ENCODE results near the gene SRSF9.
"Not testable (repeated sequence)": the region's sequence is repeated elsewhere in the genome, so short reads cannot be mapped to it uniquely, and the experiment has no call there.

SRSF9 gene, protein sequence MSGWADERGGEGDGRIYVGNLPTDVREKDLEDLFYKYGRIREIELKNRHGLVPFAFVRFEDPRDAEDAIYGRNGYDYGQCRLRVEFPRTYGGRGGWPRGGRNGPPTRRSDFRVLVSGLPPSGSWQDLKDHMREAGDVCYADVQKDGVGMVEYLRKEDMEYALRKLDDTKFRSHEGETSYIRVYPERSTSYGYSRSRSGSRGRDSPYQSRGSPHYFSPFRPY

DNA sequence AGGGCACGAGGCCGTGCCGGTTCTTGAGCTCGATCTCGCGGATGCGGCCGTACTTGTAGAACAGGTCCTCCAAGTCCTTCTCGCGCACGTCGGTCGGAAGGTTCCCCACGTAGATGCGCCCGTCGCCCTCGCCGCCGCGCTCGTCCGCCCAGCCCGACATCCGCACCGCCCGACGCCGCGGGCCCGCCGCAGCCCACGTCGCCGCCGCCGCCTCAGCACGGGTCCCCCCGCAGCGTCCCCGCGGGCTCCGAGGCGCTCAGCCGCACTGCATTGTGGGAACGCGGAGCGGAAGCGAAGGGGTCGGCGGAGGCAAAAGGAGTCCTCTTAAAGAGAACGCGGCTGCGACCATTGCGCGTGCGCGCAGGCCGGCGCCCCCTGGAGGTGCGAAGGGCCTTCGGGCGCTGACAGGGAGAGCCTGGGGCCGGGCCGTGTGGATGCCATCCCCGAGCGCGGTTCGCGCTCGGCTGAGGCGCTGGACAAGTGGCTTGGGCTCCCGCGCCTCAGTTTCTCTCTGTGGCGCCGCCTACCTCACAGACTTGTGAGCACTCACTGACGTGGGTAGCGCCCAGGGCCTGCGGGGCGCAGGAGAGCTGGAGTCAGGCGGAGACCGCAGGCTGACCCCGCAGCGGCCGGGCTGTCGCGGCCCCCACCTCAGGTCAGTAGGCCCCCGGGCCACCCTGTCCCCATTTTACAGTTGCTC is at the start of gene SRSF9:
TSS of gene SRSF9 (minus strand) at position 299 of the 700 bp plus-strand sequence. CDS start at position 160, 139 bp downstream.
- peak; percentile 98 for DNase-seq

DNA sequence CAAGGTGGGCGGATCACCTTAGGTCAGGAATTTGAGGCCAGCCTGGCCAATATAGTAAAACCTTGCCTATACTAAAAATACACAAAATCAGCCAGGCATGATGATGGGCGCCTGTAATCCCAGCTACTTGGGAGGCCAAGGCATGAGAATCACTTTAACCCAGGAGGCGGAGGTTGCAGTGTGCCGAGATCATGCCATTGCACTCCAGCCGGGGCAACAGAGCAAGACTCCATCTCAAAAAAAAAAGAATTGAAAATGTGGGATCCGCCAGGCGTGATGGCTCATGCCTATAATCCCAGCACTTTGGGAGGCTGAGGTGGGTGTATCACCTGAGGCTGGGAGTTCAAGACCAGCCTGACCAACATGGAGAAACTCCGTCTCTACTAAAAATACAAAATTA is 49.8 kb upstream of the SRSF9 start:
- not testable (repeated sequence) for DNase-seq

DNA sequence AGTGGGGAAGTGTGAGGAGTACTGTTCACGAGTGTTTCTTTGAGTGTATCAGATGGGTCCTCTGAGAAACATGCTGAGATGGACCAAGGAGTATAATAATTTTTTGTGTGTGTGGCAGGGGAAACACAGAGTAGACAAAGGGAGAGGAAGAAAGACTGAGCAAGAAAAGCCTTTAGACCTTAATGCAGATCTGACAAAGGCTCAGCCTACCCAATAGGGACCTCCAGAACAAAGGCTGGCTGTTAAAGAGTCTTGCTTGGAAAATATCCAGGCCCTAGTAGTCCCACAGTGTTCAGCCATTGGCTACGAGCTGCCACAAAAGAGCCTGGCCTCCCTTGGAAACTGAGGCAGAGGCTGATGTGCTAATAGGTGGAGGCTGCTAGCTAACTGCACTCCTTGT is 45.9 kb upstream of the SRSF9 start:
- no peak for DNase-seq

DNA sequence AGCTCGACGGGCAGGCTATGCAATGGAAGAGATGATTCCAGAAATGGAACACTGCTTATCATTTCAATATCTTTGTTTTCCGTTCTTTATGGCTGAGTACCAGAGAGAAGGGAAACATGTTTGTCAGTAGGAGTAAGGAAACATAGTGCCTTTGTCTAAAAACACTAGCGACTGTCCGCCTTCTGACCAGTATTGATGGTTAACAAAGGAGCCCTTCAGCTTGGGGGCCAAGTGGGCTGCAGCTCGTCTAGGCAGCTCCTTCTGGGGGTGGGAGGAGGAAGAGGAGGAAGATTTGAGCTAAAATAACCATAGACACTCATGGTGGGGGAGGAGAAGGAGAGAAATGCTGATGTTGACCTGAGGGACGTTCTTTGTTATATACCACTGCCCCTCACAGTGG is 44.5 kb upstream of the SRSF9 start:
- DNase-seq, result no peak

DNA sequence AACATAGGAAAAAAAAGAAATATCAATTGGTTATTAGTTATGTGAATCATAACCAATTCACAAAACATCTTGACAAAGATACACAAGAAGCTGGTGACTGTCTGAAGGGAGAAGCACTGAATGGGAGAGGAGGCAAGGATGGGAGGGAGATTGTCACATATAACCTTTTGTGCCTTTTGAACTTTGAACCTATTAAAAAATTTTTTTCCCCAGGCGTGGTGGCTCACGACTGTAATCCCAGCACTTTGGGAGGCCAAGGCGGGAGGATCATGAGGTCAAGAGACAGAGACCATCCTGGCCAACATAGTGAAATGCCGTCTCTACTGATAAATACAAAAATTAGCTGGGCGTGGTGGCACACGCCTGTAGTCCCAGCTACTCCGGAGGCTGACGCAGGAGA is 39.0 kb upstream of the SRSF9 start:
- no peak for DNase-seq

DNA sequence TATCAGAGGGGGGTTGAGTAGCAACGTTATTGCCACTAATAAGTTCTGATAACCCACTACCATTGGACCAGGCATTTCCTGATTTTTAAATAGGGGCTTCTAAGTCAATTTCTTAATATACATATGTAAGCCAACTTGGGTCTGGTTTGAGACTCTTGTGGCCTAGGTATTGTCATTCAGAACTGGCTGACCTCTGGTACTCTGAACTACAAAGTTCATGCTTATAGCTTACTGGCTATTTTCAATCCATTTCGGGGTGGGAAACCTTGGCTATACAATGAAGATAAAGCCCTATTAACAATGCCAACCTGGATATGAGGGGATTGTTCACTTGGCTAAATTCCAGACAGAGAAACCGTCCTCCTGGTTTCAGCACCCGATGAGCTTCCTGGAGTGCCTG is 35.0 kb upstream of the SRSF9 start:
- DNase-seq, result no peak

DNA sequence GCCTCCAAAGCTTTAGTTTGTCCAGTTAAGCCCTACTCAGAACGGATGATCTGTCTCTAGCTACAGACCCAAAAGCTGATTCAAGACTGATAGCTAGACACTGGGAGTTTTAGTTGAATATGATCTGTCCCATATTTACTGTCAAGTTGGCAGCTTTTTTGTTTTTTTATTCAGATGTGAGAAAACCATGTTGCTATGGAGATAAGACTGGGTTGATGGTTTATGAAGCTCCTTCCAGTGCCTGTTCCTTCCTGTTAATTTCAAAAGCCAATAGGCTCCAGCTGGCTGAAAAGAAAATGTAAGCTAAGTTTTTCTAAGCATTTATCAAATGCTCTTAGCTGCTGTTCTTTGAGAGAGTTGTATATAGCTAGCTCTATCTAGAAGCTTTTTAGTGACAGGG is 31.0 kb upstream of the SRSF9 start:
- no peak for DNase-seq

DNA sequence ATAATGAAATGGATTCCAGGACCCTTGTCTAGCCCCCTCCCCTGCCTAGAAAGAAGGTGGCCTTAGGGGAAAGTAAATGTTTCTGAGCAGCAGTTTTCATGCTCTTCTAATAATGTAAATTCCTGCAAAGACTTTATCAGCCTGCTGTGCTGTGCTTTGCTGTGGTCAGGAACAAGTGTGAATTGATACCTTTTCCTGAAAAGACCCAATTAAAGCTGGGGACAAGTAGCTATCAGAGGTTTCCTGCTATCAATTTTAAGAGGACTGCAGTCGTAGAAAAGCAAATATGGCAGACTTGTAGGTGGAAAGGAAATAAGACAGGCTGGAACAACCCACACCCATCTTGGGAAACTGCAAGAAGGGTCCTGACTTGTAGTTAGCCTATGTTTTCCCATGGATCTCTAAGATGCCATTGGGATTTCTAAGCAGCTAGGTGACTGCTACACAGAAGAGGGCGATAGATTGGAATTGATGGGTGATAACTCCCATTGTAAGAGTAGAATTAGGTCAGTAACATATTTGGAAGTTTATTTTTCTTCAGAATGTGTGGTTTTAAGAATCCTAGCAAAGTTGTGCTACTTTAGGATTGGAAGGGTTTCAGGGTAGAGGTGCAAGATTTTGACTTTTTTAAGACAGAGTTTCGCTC is 29.4 kb upstream of the SRSF9 start:
- DNase-seq, result no peak

DNA sequence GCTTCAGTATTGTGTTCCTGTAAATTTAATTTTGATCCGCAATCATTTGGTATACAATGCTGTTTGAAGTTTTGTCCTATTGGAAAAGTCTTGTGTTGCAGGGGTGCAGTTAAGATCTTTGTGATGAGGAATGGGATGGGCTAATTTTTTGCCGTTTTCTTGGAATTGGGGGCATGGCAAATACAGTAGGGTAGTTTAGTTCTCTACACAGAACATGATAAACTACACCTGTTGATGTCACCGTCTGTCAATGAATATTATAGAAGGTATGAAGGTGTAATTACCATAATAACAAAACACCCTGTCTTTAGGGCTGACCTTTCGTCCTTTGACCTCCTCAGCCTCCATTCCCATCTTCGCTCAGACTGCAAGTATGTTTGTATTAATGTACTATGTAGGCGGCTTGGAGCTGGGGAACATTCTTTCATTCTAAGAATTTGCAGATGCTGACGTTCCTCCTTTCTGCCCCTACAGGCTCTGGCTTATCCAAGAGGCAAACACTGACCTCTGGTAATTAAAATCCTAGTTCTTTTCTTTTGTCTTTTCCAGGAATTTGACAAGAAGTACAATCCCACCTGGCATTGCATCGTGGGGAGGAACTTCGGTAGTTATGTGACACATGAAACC is 28.1 kb upstream of the SRSF9 start:
- DNase-seq, result no peak

DNA sequence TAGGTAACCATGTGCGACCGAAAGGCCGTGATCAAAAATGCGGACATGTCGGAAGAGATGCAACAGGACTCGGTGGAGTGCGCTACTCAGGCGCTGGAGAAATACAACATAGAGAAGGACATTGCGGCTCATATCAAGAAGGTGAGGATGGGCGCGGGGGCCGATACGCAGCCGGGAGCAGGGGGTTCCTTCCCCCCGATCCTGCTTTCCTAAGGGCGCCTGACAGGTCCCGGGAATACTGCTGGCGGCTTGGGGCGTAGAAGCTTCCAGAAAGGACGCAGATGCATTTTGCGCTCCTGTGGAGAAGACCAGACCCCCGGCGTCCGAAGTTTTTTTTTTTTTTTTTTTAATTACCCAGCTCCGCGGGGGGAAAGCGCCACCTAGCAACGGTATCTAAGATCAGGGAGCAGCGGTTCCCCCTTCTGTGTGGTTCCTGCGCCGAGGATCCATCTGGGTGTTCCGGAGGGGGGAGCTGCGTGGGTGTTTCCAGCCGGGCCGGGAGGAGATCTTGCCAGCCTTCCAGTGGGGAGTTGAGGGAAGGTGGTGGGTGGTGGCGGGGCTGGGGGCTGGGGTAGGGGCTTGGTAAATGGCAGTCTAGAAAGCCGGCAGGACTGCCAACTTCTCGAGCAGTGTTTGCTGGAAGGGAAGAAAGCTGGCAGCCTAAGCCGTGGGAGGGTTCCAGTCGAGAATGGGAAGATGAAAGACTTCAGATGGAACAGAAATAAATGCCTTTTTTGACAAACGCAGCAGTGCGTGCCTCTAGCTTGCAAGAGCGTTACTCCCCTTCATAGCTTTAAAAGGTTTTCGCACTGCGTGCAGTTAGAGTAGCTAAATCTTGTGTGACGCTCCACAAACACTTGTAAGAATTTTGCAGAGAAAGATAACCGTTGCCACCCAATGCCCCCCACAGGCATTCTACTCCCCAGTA is 27.1 kb upstream of the SRSF9 start:
- DNase-seq, result peak; percentile 79

DNA sequence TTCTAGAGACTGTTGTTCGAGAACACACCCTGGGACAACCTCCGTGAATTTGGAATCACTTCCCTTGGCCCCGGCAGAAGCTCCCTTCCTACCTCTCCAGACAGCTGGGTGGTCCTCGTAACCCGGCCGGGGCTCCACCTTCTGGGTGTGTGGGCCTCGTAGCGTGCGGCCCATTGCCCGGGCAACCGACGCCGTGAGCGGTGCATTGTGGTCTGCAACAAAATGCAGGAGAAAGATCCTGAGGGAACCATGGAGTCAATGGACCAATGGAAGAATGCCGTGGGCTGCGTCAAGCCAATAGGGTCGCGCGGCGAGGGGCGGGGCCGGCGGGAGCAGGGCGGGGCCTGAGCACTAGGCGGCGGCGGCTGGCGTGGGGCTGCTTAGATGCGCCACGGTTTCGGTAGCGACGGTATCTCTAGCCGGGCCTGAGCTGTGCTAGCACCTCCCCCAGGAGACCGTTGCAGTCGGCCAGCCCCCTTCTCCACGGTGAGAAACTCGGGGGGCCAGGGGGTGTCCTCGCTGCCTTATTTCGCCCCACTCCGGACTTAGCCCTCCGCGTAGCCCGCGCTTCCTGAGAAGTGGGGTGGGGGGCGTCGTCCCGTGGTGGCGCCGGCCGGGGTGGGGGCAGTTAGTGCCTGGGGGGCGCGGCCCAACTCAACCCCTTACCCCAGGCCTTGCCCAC is 26.3 kb upstream of the SRSF9 start, which contains the start of gene DYNLL1:
TSS of gene DYNLL1 (plus strand) at position 383 of the 682 bp plus-strand sequence. CDS start 309 bp downstream, outside the sequence.
- DNase-seq, result peak; percentile 99

DNA sequence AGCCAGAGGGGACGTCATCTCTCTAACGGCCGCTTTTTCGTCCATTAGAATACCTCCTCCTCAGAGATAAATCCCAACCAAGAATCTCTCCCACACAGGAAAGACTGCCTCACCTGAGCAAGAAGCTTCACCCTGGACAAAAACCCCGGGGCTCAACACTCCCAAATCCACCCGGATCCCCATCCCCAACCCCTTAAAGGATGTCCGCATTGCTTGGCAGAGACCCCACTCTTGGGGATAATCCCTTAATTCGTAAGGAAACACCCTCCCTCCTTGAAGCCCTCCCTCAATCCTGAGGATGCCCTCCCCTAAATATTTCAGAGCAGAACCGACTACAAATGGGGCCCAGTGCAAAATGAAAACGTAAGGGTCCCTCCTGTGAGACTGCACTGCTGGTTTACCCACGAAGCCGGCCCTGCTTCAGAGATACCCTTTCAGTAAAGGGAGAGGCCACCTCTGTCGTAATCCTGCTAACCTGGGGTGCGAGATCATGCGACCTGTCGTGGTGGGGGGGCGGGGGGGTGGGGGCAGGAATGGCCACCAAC is 25.7 kb upstream of the SRSF9 start:
- no peak for DNase-seq

DNA sequence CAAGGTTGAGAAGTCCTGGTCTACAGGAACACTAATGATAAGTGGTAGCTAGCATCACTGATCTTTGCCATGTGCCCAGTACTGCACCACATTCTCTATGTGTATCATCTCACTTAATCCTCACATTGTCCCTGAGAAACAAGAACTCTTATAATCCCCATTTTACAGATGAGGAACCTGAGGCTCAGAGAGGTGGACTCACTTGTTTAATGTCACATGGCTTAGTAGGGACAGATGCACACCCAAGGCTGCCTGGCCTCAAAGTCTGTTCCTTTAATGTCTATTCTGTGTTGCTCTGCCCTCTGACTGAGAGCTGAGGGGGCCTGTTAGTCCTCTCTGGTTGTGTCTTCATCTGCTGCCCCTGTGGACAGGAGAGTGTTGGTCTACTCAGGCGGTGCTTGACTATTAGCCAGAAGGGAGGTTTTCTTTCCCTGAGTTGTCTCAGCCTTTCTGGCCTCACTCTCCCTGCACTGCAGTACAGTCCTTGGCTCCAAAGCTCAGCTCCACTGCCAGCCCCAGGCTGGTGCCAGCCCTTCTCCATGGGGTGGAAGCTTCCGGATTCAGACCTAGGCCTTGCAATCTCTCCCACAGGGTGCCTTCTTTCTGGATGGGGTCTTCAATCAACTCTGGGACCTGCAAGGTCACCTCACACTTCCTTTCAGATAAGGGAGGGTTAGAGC is 21.4 kb upstream of the SRSF9 start:
- no peak for DNase-seq

DNA sequence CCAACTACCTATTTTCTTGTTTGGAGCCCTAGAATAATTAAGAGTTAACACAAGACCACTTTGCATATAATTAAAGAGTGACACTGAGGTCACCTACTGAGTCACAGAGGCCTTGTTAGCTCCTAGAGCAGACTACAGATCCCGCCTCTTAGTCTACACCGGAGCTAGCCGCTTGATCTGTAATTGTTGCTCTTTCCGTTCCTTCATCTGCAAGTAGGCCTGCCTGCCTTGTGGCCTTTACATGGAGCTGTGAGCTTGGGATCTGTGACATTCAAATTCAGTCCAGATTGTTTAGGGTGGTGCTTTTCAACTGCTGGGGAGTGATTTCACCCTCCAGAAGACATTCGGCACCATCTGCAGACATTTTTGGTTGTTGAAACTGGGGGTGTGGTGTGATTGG is 20.8 kb upstream of the SRSF9 start:
- DNase-seq, result no peak

DNA sequence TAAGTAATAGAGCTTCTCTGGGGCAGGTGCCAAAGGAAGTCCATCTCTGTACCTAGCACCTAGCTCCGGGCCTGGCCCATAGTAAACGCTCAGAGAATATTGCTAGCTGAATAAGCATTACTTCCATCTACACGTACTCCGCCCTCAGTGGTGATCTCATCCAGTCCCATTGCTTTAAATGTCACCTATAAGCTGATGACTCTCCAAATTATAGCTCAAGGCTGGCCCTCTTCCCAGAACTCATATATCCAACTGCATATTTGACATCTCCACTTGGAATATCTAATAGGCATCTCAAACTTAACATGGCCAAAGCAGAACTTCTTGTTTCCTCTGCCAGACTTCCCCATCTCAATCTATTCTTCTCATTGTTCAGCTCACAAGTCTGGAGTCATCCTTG is 19.5 kb upstream of the SRSF9 start:
- no peak for DNase-seq

DNA sequence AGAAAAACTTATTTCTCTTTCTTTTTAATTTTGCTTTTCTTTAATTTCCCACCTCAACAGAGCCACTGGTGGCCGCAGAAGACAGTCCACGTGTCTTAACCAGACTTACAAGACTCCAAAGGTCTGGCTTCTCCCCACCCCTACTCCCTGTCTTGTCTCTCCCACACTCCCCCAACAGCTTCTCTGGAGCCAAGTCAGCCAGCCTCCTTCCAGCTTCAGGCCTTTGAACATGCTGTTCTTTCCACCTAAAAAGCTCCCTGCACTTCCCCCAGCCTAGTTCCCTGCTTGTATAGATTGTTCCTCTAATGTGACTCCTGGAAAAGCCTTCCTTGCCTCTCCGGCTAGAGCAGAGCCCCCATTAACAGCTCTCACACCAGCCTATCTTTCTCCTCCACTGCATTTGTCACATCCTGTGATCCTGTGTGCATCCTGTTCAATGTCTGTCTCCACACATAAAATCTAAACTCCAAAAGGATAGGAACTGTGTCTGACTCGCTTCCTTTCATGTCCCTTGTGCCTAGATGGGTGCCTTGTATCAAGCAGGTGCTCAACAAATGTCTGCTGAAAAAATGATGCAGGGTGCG is 18.6 kb upstream of the SRSF9 start:
- DNase-seq, result no peak

DNA sequence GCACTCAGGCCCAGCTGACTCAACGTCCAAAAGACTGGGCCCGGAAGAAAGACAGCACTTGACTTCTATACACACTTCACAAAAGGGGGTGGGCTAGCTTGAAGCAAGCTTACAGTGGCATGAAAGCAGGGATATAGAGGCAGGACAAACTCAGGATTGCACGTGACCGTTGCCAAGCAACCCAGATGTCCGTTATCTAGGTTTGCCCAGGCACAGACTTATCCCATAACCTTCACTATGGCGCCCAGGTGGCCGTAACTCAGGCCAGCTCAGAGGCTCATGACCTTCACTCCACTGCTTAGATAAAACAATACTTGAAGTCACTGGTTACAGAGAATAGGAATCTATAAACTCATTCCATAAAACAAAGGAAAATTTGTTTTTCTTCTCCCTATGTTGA is 18.0 kb upstream of the SRSF9 start:
- DNase-seq, result peak; percentile 62

DNA sequence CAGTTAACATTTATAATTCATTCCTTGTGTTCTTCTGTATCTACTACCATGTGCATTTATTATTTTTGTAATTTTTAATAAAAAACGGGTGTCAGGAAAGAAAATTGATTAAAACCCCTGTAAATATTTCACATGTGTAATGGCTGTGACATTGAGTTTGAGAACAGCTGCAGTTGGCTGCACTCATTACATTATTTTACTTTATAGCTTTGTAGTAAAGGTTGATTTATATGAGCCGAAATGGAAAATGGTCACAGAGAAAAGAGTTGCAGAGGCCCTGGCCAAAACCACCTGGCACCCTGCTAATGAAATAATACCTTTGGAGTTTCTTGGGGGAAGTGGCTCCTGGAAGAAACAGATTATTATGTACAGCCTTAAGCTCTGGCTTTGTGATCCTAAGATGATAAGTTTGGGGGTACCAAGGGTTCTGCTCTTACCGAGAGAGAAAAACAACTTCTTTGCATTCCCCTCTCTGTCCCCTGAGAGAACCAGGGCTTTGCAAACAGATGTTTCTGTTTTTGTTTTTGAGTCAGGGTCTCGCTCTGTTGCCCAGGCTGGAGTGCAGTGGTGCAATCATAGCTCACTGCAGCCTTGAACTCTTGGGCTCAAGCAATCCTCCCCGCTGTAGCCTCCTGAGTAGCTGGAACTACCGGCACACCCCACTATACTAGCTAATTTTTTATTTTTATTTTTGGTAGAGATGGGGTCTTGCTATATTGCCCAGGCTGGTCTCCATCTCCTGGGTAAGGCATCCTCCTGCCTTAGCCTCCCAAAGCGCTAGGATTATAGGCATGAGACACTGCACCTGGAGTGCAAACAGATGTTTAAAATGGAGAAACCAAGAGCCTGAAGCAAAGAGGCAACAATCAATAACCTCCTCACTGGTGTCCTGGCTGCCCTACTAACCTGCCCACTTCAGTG is 16.7 kb upstream of the SRSF9 start:
- peak; percentile 61 for DNase-seq

DNA sequence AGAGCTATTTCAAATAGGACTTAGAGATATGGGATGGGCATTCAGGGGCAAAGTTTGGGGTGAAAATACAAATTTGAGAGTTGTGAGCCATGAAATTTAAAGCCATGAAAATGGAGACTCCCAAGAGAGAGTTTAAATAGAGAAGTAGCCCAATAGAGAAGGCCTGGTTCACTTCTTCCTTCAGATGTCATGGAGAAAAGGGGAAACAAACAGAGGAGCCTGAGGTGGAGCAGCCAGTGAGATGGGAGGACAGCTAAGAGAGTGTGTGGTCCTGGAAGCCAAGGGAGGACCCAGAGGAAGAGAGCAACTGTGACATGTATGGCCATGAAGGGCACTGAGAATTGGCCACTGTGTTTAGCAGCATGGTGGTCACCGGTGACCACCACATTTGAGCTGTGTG is 14.1 kb upstream of the SRSF9 start:
- DNase-seq, result no peak

All from NCI-H82 (cell line).